Loucy (cell line): ENCODE data around the gene CTNNA2.

Source experiments
- CTCF ChIP-seq: fragments of 200-600 bp; sonication (generic); conservative IDR thresholded peaks from 2 replicates; pipeline ENCODE4 v1.5.1; 2014; ENCODE audit warnings: mild to moderate bottlenecking, antibody characterized with exemption, low read length
- EZH2phosphoT487 ChIP-seq: fragments of 200-600 bp; IDR thresholded peaks from 2 replicates; pipeline ENCODE4 v1.6.1; 2018; ENCODE audit warnings: antibody characterized with exemption, mild to moderate bottlenecking, moderate library complexity, borderline replicate concordance

GRCh38 chr2:80322311-80322920 lies 809.6 kb downstream of the CTNNA2 start:
- TF ChIP-seq CTCF: no peak
- TF ChIP-seq EZH2phosphoT487: no peak
